Nephron progenitor cell (in vitro differentiated cells): Measurements from ENCODE around the gene RNF182.

Source experiments
- DNase-seq: peaks from one replicate; pipeline ENCODE4 v3.0.0; 2021
- H3K27ac Mint-ChIP-seq: 2 replicates; pipeline ENCODE4 v1.8.0; 2021; ENCODE audit warnings: mild to moderate bottlenecking, moderate library complexity, mixed read lengths
- H3K27me3 Mint-ChIP-seq: 2 replicates; pipeline ENCODE4 v1.8.0; 2021; ENCODE audit warnings: mild to moderate bottlenecking, low read depth, mixed read lengths; ENCODE audit not compliant: poor library complexity
- H3K36me3 Mint-ChIP-seq: 2 replicates; pipeline ENCODE4 v1.8.0; 2021; ENCODE audit warnings: low read depth, mixed read lengths
- H3K4me1 Mint-ChIP-seq: 2 replicates; pipeline ENCODE4 v1.8.0; 2021; ENCODE audit warnings: mixed read lengths
- H3K4me3 Mint-ChIP-seq: 2 replicates; pipeline ENCODE4 v1.8.0; 2021; ENCODE audit warnings: mild to moderate bottlenecking, moderate library complexity, mixed read lengths
- H3K9me3 Mint-ChIP-seq: 2 replicates; pipeline ENCODE4 v1.8.0; 2021; ENCODE audit warnings: mild to moderate bottlenecking, moderate library complexity, mixed read lengths
- CTCF ChIP-seq: fragments of 200-600 bp; sonication (generic); IDR thresholded peaks from 2 replicates; pipeline ENCODE4 v1.5.0; 2021; ENCODE audit warnings: antibody characterized with exemption

The RNF182 gene

DNA sequence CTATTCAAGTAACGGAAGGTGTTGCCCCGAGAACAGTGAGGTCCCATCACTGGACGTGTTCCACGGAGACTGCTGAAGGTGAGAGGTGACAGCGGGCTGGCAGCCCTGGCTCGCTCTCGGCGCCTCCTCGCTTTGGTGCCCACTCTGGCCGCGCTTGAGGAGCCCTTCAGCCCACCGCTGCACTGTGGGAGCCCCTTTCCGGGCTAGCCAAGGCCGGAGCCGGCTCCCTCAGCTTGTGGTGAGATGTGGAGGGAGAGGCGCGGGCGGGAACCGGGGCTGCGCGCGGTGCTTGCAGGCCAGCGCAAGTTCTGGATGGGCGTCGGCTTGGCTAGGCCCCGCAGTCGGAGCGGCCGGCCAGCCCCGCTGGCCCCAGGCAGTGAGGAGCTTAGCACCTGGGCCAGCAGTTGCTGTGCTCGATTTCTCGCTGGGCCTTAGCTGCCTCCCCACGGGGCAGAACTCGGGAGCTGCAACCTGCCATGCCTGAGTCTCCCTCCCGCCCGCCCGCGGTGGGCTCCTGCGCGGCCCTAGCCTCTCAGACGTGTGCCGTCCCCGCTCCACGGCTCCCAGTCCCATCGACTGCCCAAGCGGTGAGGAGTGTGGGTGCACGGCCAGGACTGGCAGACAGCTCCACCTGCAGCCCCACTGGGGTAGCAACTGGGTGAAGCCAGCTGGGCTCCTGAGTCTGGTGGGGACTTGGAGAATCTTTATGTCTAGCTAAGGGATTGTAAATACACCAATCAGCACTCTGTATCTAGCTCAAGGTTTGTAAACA is 77.6 kb downstream of the RNF182 start:
- no peak overlapping the region for H3K27ac Mint-ChIP-seq
- H3K27me3 Mint-ChIP-seq, result peaks cover 2% of the 10 kb centered on the region
- TF ChIP-seq CTCF, result no peak

DNA sequence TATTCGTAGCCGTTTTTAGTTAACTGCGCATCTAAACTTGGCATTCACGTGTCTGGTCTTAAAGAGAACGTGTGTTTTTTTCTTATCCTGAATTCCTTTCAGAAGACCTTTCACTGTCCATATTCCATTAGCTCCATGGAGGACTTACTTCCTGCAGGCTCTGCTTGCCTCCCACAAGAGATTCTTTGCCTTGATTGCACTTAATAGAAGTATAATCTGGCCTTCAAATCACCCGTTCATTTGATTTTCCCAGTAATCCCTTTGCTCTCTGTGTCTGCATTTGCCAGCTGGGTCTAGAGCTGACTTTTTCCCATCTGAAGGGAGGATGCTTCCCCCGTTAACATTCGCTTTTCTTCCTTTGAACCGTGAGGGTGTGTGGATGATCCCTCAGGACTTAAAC is 79.5 kb downstream of the RNF182 start:
- peaks cover 2% of the 10 kb centered on the region for H3K27me3 Mint-ChIP-seq
- no peak overlapping the region for H3K27ac Mint-ChIP-seq
- no peak for TF ChIP-seq CTCF
- H3K9me3 Mint-ChIP-seq, result no peaks in the 10 kb centered on the region
- no peak overlapping the region for H3K4me3 Mint-ChIP-seq
- H3K4me1 Mint-ChIP-seq, result no peaks in the 10 kb centered on the region
- DNase-seq, result no peak
- H3K36me3 Mint-ChIP-seq, result no peaks in the 10 kb centered on the region

More for the DNA sequence above, 77.6 kb downstream of the RNF182 start:
- Mint-ChIP-seq H3K9me3 (no peaks in the 10 kb centered on the region), H3K4me3 (no peak overlapping the region), H3K4me1 (no peaks in the 10 kb centered on the region), H3K36me3 (no peaks in the 10 kb centered on the region)
- DNase-seq, result no peak

DNA sequence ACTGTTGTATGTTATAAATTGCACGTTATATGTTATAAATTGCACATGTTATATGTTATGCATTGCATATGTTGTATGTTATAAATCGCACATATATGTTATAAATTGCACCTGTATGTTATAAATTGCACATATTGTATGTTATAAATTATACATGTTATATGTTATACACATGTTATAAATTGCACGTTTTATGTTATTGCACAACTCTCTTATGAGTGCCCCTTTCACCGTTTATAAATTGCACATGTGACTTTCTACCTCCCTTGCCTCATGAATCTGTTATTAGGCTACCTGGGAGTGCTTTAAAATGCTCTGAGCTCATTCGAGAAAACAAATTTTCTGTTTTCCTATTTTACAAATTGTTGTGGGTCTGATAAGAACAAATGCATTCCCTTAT is 84.1 kb downstream of the RNF182 start:
- H3K4me1 Mint-ChIP-seq, result no peaks in the 10 kb centered on the region
- DNase-seq, result no peak
- TF ChIP-seq CTCF, result no peak
- no peak overlapping the region for H3K27ac Mint-ChIP-seq
- H3K36me3 Mint-ChIP-seq, result no peaks in the 10 kb centered on the region
- no peak overlapping the region for H3K4me3 Mint-ChIP-seq
- peaks cover 4% of the 10 kb centered on the region for H3K27me3 Mint-ChIP-seq
- peaks cover 9% of the 10 kb centered on the region for H3K9me3 Mint-ChIP-seq

DNA sequence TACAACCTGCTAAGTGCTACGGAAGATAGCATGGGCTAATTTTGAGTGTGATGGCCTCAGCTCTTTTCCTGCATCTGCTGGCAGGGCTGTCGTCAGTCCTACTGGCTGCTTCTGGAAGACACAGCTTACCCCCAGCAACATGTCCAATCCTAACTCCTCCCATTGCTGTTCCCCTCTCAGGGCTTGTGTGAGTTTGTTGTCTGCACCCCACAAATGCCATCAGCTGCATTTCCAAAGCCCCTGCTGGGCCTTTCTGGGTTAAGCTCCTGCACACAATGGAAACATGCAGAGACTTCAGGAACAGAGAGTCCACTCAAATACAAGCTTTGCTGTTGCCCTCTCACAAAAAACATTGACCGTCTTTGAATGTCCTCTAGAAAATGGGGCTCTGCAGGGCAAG is 84.7 kb downstream of the RNF182 start:
- Mint-ChIP-seq H3K27ac (no peak overlapping the region), H3K27me3 (peaks cover 4% of the 10 kb centered on the region), H3K4me1 (no peaks in the 10 kb centered on the region), H3K9me3 (peaks cover 9% of the 10 kb centered on the region), H3K4me3 (no peak overlapping the region), H3K36me3 (no peaks in the 10 kb centered on the region)
- no peak for DNase-seq
- TF ChIP-seq CTCF, result no peak

GRCh38 chr6:14010275-14010674 is 85.5 kb downstream of the RNF182 start:
- no peak overlapping the region for H3K27ac Mint-ChIP-seq
- TF ChIP-seq CTCF, result no peak
- no peaks in the 10 kb centered on the region for H3K36me3 Mint-ChIP-seq
- no peak overlapping the region for H3K4me3 Mint-ChIP-seq
- peaks cover under 1% of the 10 kb centered on the region for H3K4me1 Mint-ChIP-seq
- no peak for DNase-seq
- H3K9me3 Mint-ChIP-seq, result peaks cover 9% of the 10 kb centered on the region
- peaks cover 5% of the 10 kb centered on the region for H3K27me3 Mint-ChIP-seq
